ENCODE measurements around the gene CEP72.
"Not testable (repeated sequence)": the region's sequence is repeated elsewhere in the genome, so short reads cannot be mapped to it uniquely, and the experiment has no call there.

The CEP72 gene, protein sequence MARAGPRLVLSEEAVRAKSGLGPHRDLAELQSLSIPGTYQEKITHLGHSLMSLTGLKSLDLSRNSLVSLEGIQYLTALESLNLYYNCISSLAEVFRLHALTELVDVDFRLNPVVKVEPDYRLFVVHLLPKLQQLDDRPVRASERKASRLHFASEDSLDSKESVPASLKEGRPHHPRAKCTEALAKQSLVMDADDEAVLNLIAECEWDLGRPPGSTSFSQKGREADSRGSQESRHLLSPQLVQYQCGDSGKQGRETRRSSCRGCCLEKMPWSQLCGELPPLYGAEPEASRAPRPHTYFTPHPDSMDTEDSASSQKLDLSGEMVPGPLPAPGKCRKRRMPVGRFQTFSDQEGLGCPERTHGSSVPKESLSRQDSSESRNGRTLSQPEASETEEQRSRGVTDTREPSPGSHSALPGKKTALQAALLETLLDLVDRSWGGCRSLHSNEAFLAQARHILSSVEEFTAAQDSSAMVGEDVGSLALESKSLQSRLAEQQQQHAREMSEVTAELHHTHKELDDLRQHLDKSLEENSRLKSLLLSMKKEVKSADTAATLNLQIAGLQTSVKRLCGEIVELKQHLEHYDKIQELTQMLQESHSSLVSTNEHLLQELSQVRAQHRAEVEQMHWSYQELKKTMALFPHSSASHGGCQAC

DNA sequence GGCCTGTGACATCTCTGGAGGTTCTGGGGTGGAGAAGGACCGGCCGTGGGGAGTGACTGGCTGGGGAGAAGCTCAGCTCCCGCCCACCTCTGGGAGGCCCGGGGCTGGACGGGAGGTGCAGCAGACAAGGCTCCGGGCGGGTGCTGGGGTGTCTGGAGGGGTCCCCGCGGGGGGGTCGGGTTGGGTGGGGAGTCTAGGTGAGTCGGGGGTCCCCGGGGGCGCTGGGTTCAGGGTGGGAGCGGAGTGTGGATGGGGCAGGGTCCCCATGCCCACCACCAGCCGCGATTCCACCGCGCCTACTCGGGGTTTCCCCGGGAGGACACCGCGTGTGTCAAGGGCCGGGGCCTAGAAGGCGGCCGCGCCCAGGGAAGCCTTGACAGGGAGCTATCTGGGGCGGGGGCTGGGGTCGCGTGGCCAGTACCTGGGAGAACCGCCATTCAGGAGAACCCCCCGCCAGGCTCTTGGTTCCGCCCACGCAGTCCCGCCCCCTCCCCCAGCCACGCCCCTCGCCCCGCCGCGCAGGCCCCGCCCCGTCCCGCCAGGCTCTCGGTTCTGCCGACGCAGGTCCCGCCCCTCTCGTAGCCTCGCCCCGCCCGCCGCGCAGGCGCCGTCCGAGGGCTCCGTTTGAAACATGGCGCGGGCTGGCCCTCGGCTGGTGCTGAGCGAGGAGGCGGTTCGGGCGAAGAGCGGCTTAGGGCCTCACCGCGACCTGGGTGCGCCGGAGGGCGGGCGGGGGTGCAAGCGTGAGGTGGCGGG, at the start of gene CEP72:
CEP72 (plus strand) TSS at position 610 of the 756 bp plus-strand sequence; CDS start at position 632, 22 bp downstream.
- DNase-seq: no peak

GRCh38 chr5:565782-566440, 46.2 kb upstream of the CEP72 start:
- DNase-seq: no peak

- no peak for DNase-seq
These were observed 45.4 kb upstream of the CEP72 start for GRCh38 chr5:566636-567309.

- DNase-seq: no peak
These were observed 44.5 kb upstream of the CEP72 start for GRCh38 chr5:567664-568060.

DNA sequence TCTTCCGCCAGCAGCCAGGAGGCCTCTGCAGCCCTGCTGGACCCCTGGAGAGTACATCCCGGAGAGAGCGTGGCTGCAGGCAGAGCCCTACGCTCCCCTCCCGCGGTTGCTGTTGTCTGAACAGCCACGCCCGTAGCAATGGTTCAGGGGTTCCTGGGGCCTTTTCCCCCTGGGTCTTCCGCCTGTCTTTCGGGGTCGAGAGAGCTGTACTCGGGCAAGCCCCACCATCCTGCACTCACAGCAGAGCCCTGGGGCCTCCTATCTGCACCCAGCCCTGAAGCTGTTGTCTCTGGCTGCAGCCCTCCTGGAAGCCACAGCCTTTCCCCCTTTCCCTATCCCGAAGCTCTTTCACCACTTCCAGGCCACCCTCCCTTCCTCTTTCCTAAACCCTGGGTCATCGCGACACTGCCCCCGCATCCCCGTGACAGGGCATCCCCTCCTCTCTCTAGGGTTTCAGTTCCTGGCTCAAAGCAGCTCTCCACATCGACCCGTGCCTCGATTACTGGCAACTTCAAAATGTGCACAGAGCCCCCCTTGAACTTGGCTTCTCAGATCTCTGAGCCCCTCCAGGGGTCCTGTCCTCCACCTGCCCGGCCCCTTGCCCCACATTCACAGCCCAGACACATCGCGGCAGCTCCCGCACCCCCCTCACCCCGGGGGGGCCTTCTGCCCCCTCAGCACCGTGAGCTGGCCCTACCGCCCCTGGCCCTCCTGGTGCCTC, 43.9 kb upstream of the CEP72 start:
- DNase-seq: no peak

GRCh38 chr5:568809-569208, 43.3 kb upstream of the CEP72 start:
- no peak for DNase-seq

DNA sequence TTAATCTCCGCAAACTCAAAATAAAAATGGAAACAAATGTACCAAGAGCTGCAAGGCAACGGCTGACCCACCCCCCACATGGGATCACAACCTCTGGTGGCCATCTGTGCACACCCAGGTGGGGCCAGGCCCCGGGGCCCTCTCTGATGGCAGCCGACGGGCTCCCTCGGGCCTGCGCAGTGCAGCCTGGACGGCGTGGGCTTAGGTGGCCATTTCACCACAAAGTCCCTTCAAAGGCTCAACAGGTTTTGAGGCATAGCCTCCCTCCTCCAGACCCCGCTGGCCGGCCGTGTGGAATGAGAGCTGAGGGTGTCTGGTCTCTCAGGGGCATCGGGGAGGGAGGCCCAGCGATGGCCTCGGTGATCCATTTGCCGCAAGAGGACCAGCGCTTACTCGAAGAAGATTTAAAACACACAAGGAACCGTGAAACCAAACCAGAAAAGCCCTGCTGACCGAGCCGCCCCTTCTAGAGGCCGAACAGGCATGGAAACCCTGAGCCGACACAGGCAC, 42.7 kb upstream of the CEP72 start:
- DNase-seq: no peak

DNA sequence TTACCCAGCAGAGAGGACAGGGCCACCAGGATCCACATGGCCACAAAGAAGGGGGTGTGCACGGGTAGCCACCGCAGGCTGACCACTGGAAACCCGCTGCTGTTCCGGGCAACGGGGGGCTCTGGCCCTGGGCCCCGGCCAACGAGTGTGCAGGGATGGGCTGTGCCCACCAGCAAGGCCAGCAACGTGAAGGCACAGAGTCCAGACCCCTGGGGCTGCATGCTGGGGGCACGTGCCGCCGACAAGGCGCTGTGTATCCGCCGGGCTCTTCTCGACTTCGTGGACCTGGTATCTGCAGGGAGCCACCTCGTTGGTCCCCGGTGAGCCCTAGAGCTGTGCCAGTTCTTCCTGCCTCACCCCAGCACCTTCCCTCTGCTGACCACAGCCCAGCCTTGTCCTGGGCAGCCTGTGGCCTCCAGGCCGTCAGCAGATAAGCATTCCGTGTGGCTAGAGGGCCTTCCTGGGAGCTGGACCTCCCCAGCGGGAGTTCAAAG, 42.2 kb upstream of the CEP72 start:
- DNase-seq: no peak

- no peak for DNase-seq
These were observed 41.7 kb upstream of the CEP72 start for GRCh38 chr5:570446-570845.

GRCh38 chr5:570886-571285, 41.3 kb upstream of the CEP72 start:
- DNase-seq: no peak

- DNase-seq: no peak
These were observed 40.3 kb upstream of the CEP72 start for GRCh38 chr5:571791-572190.

DNA sequence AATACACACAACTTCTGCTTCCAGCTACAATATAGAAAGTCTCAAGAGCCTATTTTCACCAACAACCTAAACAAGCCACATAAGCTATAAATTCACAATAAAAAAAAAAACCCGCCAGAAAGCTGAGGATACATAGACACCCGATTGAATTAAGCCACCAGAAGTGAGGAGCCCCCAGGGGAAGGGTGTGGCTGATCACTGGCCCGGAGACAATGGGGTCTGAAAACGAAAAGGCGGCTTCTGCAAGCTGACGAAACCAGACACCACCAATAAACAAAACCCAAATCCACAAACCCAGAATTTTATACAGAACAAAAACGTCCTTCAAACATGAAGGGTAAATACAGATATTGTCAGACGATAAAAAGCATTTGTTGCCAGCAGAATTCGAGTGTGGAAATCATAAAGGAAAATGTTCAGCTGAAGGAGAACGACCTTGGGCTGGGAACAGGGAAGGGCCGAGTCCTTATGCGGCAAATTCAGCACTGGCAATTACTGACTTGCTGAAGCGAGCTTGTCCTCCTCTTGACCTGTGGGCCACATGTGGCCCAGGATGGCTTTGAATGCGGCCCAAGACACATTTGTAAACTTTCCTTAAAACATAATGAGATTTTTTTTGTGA, 39.6 kb upstream of the CEP72 start:
- DNase-seq: peak; percentile 79

- no peak for DNase-seq
These were observed 38.9 kb upstream of the CEP72 start for GRCh38 chr5:573206-573605.

GRCh38 chr5:573976-574375, 38.2 kb upstream of the CEP72 start:
- DNase-seq: no peak

DNA sequence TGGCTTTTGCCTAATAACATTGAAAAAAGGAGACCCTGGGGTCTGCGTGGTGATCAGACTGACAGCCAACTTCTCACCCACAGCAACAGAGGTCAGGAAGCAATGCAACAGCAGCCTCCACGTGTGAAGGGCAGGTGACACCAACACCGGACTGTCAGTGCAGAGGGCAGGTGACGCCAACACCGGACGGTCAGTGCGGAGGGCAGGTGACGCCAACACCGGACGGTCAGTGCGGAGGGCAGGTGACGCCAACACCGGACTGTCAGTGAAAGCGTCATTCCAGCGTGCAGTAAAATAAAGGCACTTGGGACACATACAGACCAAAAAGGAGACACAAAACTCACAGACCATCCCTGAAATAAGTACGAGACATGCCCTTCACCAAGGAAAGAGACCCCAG, 37.2 kb upstream of the CEP72 start:
- DNase-seq: no peak

DNA sequence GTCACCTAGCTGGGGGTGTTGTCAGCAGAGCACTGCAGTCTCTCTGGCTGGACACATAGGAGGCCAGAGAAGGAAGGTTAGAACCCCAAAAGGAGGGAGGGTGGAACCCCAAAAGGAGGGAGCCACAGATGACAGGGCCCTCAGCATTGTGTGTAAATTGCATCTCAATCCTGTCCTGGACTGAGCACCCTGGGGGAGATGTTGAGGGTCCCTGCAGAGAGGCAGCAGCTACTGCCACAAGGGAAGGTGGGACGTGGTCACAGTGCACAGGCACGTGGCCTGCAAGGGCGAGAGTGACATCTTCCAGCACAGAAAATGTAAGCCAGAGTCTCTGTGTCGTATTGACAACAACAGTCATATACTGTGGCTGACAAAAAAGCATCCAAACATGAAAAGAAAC, 36.5 kb upstream of the CEP72 start:
- no peak for DNase-seq

DNA sequence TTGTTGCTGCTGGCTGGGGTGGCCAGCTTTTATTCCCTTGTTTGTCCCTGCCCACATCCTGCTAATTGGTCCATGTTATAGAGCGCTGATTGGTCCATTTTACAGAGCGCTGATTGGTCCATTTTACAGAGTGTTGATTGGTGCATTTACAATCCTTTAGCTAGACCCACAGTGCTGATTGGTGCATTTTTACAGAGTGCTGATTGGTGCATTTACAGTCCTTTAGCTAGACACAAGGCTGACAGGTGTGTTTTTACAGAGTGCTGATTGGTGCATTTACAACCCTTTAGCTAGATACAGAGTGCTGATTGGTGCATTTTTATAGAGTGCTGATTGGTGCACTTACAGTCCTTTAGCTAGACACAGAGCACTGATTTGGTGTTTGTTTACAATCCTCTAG, 34.9 kb upstream of the CEP72 start:
- not testable (repeated sequence) for DNase-seq

GRCh38 chr5:577800-578199, 34.3 kb upstream of the CEP72 start:
- no peak for DNase-seq

GRCh38 chr5:579211-579610, 32.9 kb upstream of the CEP72 start:
- no peak for DNase-seq

DNA sequence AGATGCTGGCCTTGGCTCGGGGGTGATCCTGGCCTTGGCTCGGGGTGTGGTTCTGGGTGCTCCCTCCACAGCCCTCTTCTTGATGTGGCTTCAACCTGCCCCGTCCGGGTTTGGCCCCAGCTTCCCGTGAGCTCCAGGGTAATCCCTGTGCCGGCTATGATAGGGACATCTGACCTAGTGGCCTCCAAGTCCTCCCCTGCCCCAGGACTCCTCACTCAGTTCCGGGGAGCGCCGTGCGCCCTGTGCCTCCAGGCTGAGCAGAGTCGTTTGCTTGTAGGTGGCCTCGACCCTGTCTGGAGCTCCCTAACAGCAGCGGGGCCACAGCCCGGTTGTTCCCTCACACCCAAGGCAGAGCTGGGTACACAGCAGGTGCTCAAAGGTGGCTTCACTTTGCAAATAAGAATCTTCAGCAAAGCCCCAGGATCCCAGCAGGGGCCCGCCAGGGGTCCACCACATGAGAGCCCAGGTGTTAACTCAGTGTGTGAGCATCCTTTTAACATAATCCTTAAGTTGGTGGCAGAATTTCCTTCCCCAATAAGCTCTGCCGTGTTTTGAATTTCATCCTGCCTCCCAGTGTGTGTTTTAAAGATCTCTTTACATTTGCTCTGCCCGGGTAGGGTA, 32.3 kb upstream of the CEP72 start:
- DNase-seq: no peak

- DNase-seq: no peak
These were observed 31.7 kb upstream of the CEP72 start for GRCh38 chr5:580436-580835.
